Lower lobe of right lung (tissue), 2 donors: ENCODE results near the gene ADAMTS16. TPM values are rescaled to one million over a fixed set of nuclear protein-coding genes. Genes with fewer than 3 reads are reported as not detected.

Experiments
- ATAC-seq, 2 donors: fragments of 200-7000 bp; cut with Tn5 transposase; one replicate each; pipeline ENCODE4 v1.9.1; 2020 to 2022; ENCODE audit warnings: mild to moderate bottlenecking in 2 of 2, moderate library complexity in 2 of 2
- DNase-seq: peaks from one replicate; pipeline ENCODE4 v3.0.0-alpha.2; 2020
- H3K27ac ChIP-seq: fragments of 200-600 bp; one replicate; pipeline ENCODE4 v1.8.0; 2022
- H3K27me3 ChIP-seq: fragments of 200-600 bp; one replicate; pipeline ENCODE4 v1.8.0; 2022; ENCODE audit warnings: low read depth
- H3K36me3 ChIP-seq: fragments of 200-600 bp; one replicate; pipeline ENCODE4 v1.8.0; 2022; ENCODE audit warnings: mild to moderate bottlenecking
- H3K4me1 ChIP-seq: fragments of 200-600 bp; one replicate; pipeline ENCODE4 v1.8.0; 2022
- H3K4me3 ChIP-seq: fragments of 200-600 bp; one replicate; pipeline ENCODE4 v1.8.0; 2022; ENCODE audit warnings: mild to moderate bottlenecking
- H3K9me3 ChIP-seq: fragments of 200-600 bp; one replicate; pipeline ENCODE4 v1.8.0; 2022
- CTCF ChIP-seq: fragments of 200-600 bp; IDR thresholded peaks from one replicate; pipeline ENCODE4 v1.8.0; 2022; ENCODE audit warnings: antibody characterized with exemption, mild to moderate bottlenecking
- intact Hi-C: fragments of 100-400 bp; cut with DNase I; formaldehyde crosslinking; loops from one replicate; pipeline ENCODE4 v1.11.0; 2022
- total RNA-seq: library from RNA; stranded (reverse); fragmentation: NEBNext Ultra II Directional; extraction: Animal tissue kit (Norgen Biotek cat#: 25700); gene quantifications from one replicate; pipeline ENCODE4 v1.2.1, GENCODE V29; 2021
- donor health status: DM: no; HTN: yes; CAD: no; lungs with severe emphysema.

The ADAMTS16 gene
- total RNA-seq, 1 donor from 2014 or later: 1.1 TPM

DNA sequence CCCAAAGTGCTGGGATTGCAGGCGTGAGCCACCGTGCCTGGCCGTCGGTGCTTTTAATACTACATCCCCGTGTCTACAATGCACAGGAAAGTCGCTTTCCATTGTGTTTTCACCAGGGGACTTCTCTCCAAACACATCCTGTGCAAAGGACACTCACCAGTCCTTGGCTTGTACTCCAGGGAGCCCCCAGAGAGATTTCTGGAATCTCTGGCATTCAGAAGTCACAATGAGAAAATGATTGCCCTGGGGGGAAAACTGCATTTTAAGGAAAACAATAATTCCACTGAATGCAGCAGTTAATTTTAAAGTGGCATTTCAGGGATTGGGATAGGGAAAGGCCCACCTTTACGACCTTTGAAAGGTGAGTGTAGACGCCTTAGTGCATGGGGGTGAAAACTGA, 112.0 kb downstream of the ADAMTS16 start:
- no peak for DNase-seq
- Histone ChIP-seq H3K27ac (no peak overlapping the region), H3K4me1 (no peaks in the 10 kb centered on the region), H3K27me3 (no peaks in the 10 kb centered on the region), H3K4me3 (no peak overlapping the region), H3K9me3 (peaks cover 18% of the 10 kb centered on the region), H3K36me3 (no peaks in the 10 kb centered on the region)
- no peak for TF ChIP-seq CTCF
- ATAC-seq: no peak
- intact Hi-C loops: no loop called here

GRCh38 chr5:5257353-5257752, 117.2 kb downstream of the ADAMTS16 start:
- TF ChIP-seq CTCF: no peak
- Histone ChIP-seq H3K27ac (no peak overlapping the region), H3K36me3 (no peaks in the 10 kb centered on the region), H3K27me3 (no peaks in the 10 kb centered on the region), H3K9me3 (peaks cover 18% of the 10 kb centered on the region), H3K4me1 (no peaks in the 10 kb centered on the region), H3K4me3 (no peak overlapping the region)
- intact Hi-C loops: no loop called here
- DNase-seq (no peak), ATAC-seq (no peak)

- Histone ChIP-seq H3K4me1 (no peaks in the 10 kb centered on the region), H3K4me3 (no peak overlapping the region), H3K27me3 (no peaks in the 10 kb centered on the region), H3K27ac (no peak overlapping the region), H3K36me3 (no peaks in the 10 kb centered on the region), H3K9me3 (peaks cover 18% of the 10 kb centered on the region)
- intact Hi-C loops: no loop called here
- ATAC-seq (no peak), DNase-seq (no peak)
- TF ChIP-seq CTCF: no peak
These were observed 118.4 kb downstream of the ADAMTS16 start for GRCh38 chr5:5258564-5258963.

DNA sequence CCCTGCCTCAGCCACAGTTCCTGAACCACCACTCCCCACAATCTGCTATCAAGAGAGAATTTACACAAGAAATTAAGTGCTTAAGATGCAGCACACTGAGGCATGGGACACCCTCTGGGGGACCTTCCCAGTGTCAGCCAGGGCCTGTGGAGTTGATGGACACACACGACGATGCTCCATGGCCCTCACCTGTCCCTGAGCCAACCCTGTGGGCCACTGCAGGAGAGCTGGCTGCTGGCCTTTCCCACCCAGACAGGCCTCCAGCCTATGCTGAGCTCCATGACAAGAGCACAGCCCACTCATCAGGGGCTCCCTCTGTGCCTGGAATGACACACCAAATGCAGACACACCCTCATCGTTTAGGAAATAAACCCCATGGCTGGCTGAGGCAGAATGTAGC, 124.6 kb downstream of the ADAMTS16 start:
- intact Hi-C loops: no loop called here
- TF ChIP-seq CTCF: no peak
- H3K27me3 ChIP-seq: no peaks in the 10 kb centered on the region
- DNase-seq (no peak), ATAC-seq (no peak)
- no peaks in the 10 kb centered on the region for H3K36me3 ChIP-seq
- no peaks in the 10 kb centered on the region for H3K9me3 ChIP-seq
- H3K4me3 ChIP-seq: no peak overlapping the region
- no peak overlapping the region for H3K27ac ChIP-seq
- no peaks in the 10 kb centered on the region for H3K4me1 ChIP-seq

DNA sequence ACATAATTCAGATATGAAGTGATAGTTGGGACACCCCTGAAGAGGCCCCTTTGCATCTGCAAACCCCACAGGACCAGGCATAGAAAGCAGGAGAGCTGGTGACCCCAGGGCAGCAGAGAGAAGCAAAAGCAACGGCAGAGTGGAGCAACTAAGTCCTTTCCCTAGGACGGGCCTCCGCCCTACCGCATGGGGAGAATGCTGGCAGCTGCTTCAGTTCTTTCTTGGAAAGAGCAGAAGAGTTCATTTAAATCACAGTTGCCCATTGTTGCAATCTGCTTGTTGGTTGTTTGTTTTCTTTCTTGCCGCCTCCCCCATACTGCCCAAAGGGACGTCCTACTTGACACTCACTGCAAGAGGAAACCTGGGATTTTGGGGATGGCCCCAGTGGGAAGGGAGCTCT, 126.2 kb downstream of the ADAMTS16 start:
- H3K4me3 ChIP-seq: no peak overlapping the region
- no peaks in the 10 kb centered on the region for H3K4me1 ChIP-seq
- no peaks in the 10 kb centered on the region for H3K27me3 ChIP-seq
- H3K9me3 ChIP-seq: no peaks in the 10 kb centered on the region
- DNase-seq: no peak
- no peak for TF ChIP-seq CTCF
- intact Hi-C loops: no loop called here
- no peak for ATAC-seq
- H3K36me3 ChIP-seq: no peaks in the 10 kb centered on the region
- no peak overlapping the region for H3K27ac ChIP-seq

DNA sequence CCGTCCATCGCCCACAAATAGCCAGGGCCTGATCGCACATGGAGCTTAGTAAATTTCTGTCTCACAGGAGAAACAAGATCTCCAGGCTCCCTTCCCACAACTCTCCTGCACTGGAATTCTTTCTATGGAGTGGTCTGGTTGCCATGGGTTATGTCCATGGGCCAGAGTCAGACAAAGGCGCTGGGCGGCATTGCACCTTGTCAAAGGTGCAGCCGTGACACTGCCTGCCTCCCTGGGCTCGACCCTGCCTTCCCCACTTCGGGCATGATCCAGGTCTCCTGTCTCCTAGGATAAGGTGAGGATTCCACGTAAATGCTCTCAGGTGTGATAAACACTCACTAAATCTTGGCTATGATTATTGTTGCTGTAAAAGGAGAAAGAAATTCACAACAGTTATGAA, 130.0 kb downstream of the ADAMTS16 start:
- ATAC-seq (no peak), DNase-seq (no peak)
- no peaks in the 10 kb centered on the region for H3K9me3 ChIP-seq
- TF ChIP-seq CTCF: no peak
- intact Hi-C loops: no loop called here
- H3K36me3 ChIP-seq: no peaks in the 10 kb centered on the region
- no peak overlapping the region for H3K27ac ChIP-seq
- H3K4me1 ChIP-seq: peaks cover 6% of the 10 kb centered on the region
- no peaks in the 10 kb centered on the region for H3K27me3 ChIP-seq
- no peak overlapping the region for H3K4me3 ChIP-seq
